ENCODE data around the gene NTM.

The NTM gene

GRCh38 chr11:132088551-132088950 is 718.1 kb downstream of the NTM start:
- TF ChIP-seq CTCF (conservative IDR thresholded peaks at IDR 0.05; ENCODE audit: low read length), result no peak
- DNase-seq (ENCODE audit: low read depth), result no peak

GRCh38 chr11:132093536-132094259 is 723.3 kb downstream of the NTM start:
- TF ChIP-seq CTCF (conservative IDR thresholded peaks at IDR 0.05; ENCODE audit: low read length), result no peak
- H3K4me3 ChIP-seq (ENCODE audit: low read length), result no peak overlapping the region
- DNase-seq (ENCODE audit: low read depth), result no peak

More at GRCh38 chr11:132088551-132088950, 718.1 kb downstream of the NTM start:
- H3K4me3 ChIP-seq (ENCODE audit: low read length), result no peak overlapping the region

- no peak for TF ChIP-seq CTCF (conservative IDR thresholded peaks at IDR 0.05; ENCODE audit: low read length)
- no peak for DNase-seq (ENCODE audit: low read depth)
- H3K4me3 ChIP-seq (ENCODE audit: low read length), result no peak overlapping the region
These were observed 724.2 kb downstream of the NTM start for GRCh38 chr11:132094598-132094997.

- no peak for TF ChIP-seq CTCF (conservative IDR thresholded peaks at IDR 0.05; ENCODE audit: low read length)
These were observed 725.1 kb downstream of the NTM start for GRCh38 chr11:132095230-132096131.

GRCh38 chr11:132096132-132096825 is 725.9 kb downstream of the NTM start:
- TF ChIP-seq CTCF (conservative IDR thresholded peaks at IDR 0.05; ENCODE audit: low read length), result no peak

More at GRCh38 chr11:132095230-132096131, 725.1 kb downstream of the NTM start:
- no peak for DNase-seq (ENCODE audit: low read depth)
- H3K4me3 ChIP-seq (ENCODE audit: low read length), result no peak overlapping the region

GRCh38 chr11:132099692-132100091 is 729.3 kb downstream of the NTM start:
- no peak overlapping the region for H3K4me3 ChIP-seq (ENCODE audit: low read length)
- no peak for DNase-seq (ENCODE audit: low read depth)
- no peak; the same call in 1 of the 2 replicates for TF ChIP-seq CTCF (conservative IDR thresholded peaks at IDR 0.05; ENCODE audit: low read length)

More at GRCh38 chr11:132096132-132096825, 725.9 kb downstream of the NTM start:
- no peak for DNase-seq (ENCODE audit: low read depth)
- no peak overlapping the region for H3K4me3 ChIP-seq (ENCODE audit: low read length)
